K562 (cell line): ENCODE data around the gene ABHD8. TPM values are rescaled to one million over a fixed set of nuclear protein-coding genes. Genes with fewer than 3 reads are reported as not detected.

Experiments used
- ASH1L ChIP-seq: fragments of 450-650 bp; IDR thresholded peaks from 2 replicates; pipeline ENCODE4 v1.6.1; 2018; ENCODE audit warnings: borderline replicate concordance, mild to moderate bottlenecking, low read depth; ENCODE audit not compliant: partially characterized antibody
- E2F6 ChIP-seq, 2 experiments: IDR thresholded peaks; 2 replicates each; pipeline ENCODE4 v1.6.1; 2011; ENCODE audit warnings: borderline replicate concordance in 1 of 2, control low read depth in 1 of 2, low read depth in 1 of 2, low read length in 1 of 2, mild to moderate bottlenecking in 1 of 2, mixed read lengths in 1 of 2, moderate library complexity in 1 of 2; ENCODE audit not compliant: insufficient read depth in 1 of 2, insufficient read length in 1 of 2, poor library complexity in 1 of 2, severe bottlenecking in 1 of 2; ENCODE audit errors: extremely low read depth in 1 of 2
- ESRRA ChIP-seq: fragments of 450-650 bp; IDR thresholded peaks from 2 replicates; pipeline ENCODE4 v1.6.1; 2014; ENCODE audit warnings: low read depth, mild to moderate bottlenecking, moderate library complexity, borderline replicate concordance
- HDAC1 ChIP-seq, 2 experiments: fragments of 450-650 bp; IDR thresholded peaks; 2 replicates each; pipeline ENCODE4 v1.6.1; 2016 to 2017; ENCODE audit warnings: inconsistent platforms in 1 of 2, mild to moderate bottlenecking in 1 of 2, moderate library complexity in 1 of 2
- KDM2B ChIP-seq: fragments of 250-450 bp; sonication (Bioruptor Pico); IDR thresholded peaks from 2 replicates; pipeline ENCODE4 v1.8.0; 2021; ENCODE audit warnings: mild to moderate bottlenecking, moderate library complexity
- MBD2 ChIP-seq: sonication (generic); IDR thresholded peaks from 2 replicates; pipeline ENCODE4 v1.6.1; 2016; ENCODE audit warnings: low read depth, borderline replicate concordance
- MNT ChIP-seq, 2 experiments: fragments of 450-650 bp; conservative IDR thresholded peaks; 2 replicates each; pipeline ENCODE4 v1.6.1; 2017; ENCODE audit warnings: mild to moderate bottlenecking in 2 of 2, moderate library complexity in 2 of 2
- MTA3 ChIP-seq: fragments of 450-650 bp; formaldehyde crosslinking; IDR thresholded peaks from 2 replicates; pipeline ENCODE4 v1.6.1; 2017; ENCODE audit warnings: mild to moderate bottlenecking, borderline replicate concordance
- MYC ChIP-seq, 2 experiments: fragments of 250-450 bp in 1 of 2; sonication (Bioruptor Pico) in 1 of 2; IDR thresholded peaks; 2 replicates each; pipeline versions ENCODE4 v1.5.1 to v1.6.1; 2012 to 2021; ENCODE audit warnings: low read depth in 2 of 2, borderline replicate concordance in 1 of 2, improper control_type of control experiment in 1 of 2, low read length in 1 of 2, mild to moderate bottlenecking in 1 of 2, moderate library complexity in 1 of 2
- MYNN ChIP-seq, 2 experiments: sonication (generic); formaldehyde crosslinking in 1 of 2; IDR thresholded peaks; 2 replicates each; pipeline versions ENCODE4 v1.5.0 to v1.6.1; 2016 to 2020; ENCODE audit warnings: antibody characterized with exemption in 1 of 2, missing genetic modification reagents in 1 of 2
- NCOR1 ChIP-seq: fragments of 450-650 bp; IDR thresholded peaks from 2 replicates; pipeline ENCODE4 v1.6.1; 2016; ENCODE audit warnings: mild to moderate bottlenecking, moderate library complexity
- NFIC ChIP-seq: fragments of 450-650 bp; IDR thresholded peaks from 2 replicates; pipeline ENCODE4 v1.6.1; 2017; ENCODE audit warnings: mild to moderate bottlenecking, inconsistent platforms
- NONO ChIP-seq, 2 experiments: fragments of 200-400 bp in 1 of 2; fragments of 450-650 bp in 1 of 2; formaldehyde crosslinking in 1 of 2; IDR thresholded peaks; 2 replicates each; pipeline ENCODE4 v1.6.1; 2017; ENCODE audit warnings: low read depth in 2 of 2, mild to moderate bottlenecking in 2 of 2, moderate library complexity in 2 of 2, low read length in 1 of 2
- OTX1 ChIP-seq: fragments of 450-650 bp; formaldehyde crosslinking; IDR thresholded peaks from 2 replicates; pipeline ENCODE4 v1.4.0; 2022; ENCODE audit warnings: mild to moderate bottlenecking
- RAD51 ChIP-seq: fragments of 450-650 bp; IDR thresholded peaks from 2 replicates; pipeline ENCODE4 v1.7.1; 2016; ENCODE audit warnings: low read depth, mild to moderate bottlenecking, borderline replicate concordance
- SMAD2 ChIP-seq: fragments of 150-350 bp; IDR thresholded peaks from 2 replicates; pipeline ENCODE4 v1.6.1; 2014; ENCODE audit warnings: low read depth, mild to moderate bottlenecking, low read length
- STAT6 ChIP-seq: sonication (generic); formaldehyde crosslinking; IDR thresholded peaks from 2 replicates; pipeline ENCODE4 v1.8.1; 2023; ENCODE audit warnings: mild to moderate bottlenecking, missing genetic modification reagents
- ZFP36 ChIP-seq: fragments of 150-350 bp; IDR thresholded peaks from 2 replicates; pipeline ENCODE4 v1.6.1; 2018; ENCODE audit warnings: low read length, low read depth; ENCODE audit not compliant: partially characterized antibody
- polyA plus RNA-seq, 8 experiments: library from polyadenylated mRNA; depleted of rRNA in 4 of 8; stranded (reverse) in 5 of 8; unstranded in 3 of 8; fragments of >200 nt; fragmentation: Nextera tagmentation in 2 of 8; fragmentation: Illumina TruSeq in 1 of 8; extraction: Ambion mirVana in 2 of 8; extraction: Trizol in 1 of 8; gene quantifications; 2 replicates each; pipeline versions ENCODE4 v1.2.1 to v1.2.3, GENCODE V29; 2011 to 2014; ENCODE audit warnings: inconsistent platforms in 1 of 8, missing spikeins in 1 of 8
- total RNA-seq, 7 experiments: library from RNA; depleted of rRNA in 6 of 7; stranded (reverse); fragments of >200 nt in 6 of 7; fragmentation: Illumina TruSeq in 2 of 7; extraction: Trizol in 2 of 7; gene quantifications; 2 replicates each; pipeline versions ENCODE4 v1.2.1 to v1.2.3, GENCODE V29; 2011 to 2021; ENCODE audit warnings: low replicate concordance in 1 of 7

Gene ABHD8
- total and polyA plus RNA-seq, 9 of the 15 experiments (the other 6 are each of a cell fraction or from before 2014, with no cell fraction given): 0.04 to 6.6 (median 2.0) TPM; not detected in 1

- TF ChIP-seq ASH1L: peak; percentile 83
- peak; percentile 51 for TF ChIP-seq MYC (IDR thresholded peaks at IDR 0.05; ENCODE audit: low read depth, low read length)
- no peak for TF ChIP-seq MYC (CRISPR knock-in tag; IDR thresholded peaks at IDR 0.05; ENCODE audit: borderline replicate concordance, low read depth)
- peak; percentile 86 for TF ChIP-seq MTA3
- peak; percentile 52; the same call in 1 of the 2 replicates for TF ChIP-seq RAD51
- no peak for TF ChIP-seq SMAD2
- TF ChIP-seq NCOR1: 0 out of 2 replicates have a peak, but pooled peaks have one; percentile 15
- TF ChIP-seq MBD2: peak; percentile 94
- peak in 1 of 2 experiments; percentile 54; a peak in 1 of 4 replicates for TF ChIP-seq HDAC1 (IDR thresholded peaks at IDR 0.05)
- peak; percentile 19 to 72 for TF ChIP-seq E2F6 (IDR thresholded peaks at IDR 0.05; ENCODE audit: borderline replicate concordance in 1 of 2, extremely low read depth in 1 of 2, insufficient read depth in 1 of 2, insufficient read length in 1 of 2, low read depth in 1 of 2, low read length in 1 of 2, poor library complexity in 1 of 2, severe bottlenecking in 1 of 2)
- 0 out of 2 replicates have a peak, but pooled peaks have one; percentile 22 for TF ChIP-seq NFIC
- TF ChIP-seq KDM2B (CRISPR knock-in tag): peak; percentile 83; the same call in 1 of the 2 replicates
- peak; percentile 4 for TF ChIP-seq ZFP36
- TF ChIP-seq NONO (IDR thresholded peaks at IDR 0.05; ENCODE audit: low read depth in 2 of 2, low read length in 1 of 2): peak in 1 of 2 experiments; percentile 69; a peak in 1 of 4 replicates
- TF ChIP-seq MYNN (IDR thresholded peaks at IDR 0.05): peak; percentile 62; the same call in 1 of the 2 replicates
- no peak for TF ChIP-seq MYNN (CRISPR knock-in tag; IDR thresholded peaks at IDR 0.05)
- 0 out of 2 replicates have a peak, but pooled peaks have one; percentile 35 for TF ChIP-seq STAT6
- peak; percentile 61; the same call in 1 of the 2 replicates for TF ChIP-seq ESRRA
- TF ChIP-seq MNT (conservative IDR thresholded peaks at IDR 0.05): peak; percentile 78 to 86
- no peak for TF ChIP-seq OTX1
These were observed at the start of gene ABHD8 (continued) for GRCh38 chr19:17303167-17303939.
